ENCODE data around the gene RASGRP3. TPM values are rescaled to one million over a fixed set of nuclear protein-coding genes. Genes with fewer than 3 reads are reported as not detected.

RASGRP3 gene
- total and polyA plus RNA-seq, 9 of the 15 experiments (the other 6 are each of a cell fraction or from before 2014, with no cell fraction given) = 0.18 to 1.7 (median 1.2) TPM

DNA sequence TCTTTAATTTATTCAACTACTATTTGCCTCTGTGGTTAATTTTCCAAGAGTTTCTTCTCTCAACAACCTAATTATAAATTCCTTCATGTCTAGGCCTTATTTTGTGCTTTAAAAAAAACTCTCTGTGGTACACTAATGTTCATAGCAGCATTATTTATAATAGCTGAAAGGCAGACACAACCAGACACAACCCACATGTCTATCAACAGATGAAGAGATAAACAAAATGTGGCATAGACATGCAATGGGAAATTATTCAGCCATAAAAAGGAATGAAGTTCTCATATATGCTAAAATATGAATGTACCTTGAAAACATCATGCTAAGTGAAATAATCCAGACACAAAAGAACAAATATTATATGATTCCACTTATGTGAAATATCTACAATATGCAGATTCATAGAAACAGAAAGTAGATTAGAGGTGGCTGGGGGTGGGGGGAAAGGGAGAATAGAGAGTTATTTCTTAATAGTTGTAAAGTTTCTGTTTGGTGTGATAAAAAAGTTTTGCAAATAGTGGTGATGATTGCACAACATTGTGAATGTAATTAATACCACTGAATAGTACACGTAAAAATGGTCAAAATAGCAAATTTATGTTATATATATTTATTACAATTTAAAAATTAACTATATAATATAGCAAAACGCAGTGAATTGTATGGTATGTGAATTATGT is 28.1 kb upstream of the RASGRP3 start (continued):
- TF ChIP-seq NR4A1 (CRISPR knock-in tag; IDR thresholded peaks at IDR 0.05) (no peak), NR4A1 (tag; IDR thresholded peaks at IDR 0.05) (no peak), BMI1 (IDR thresholded peaks at IDR 0.05; ENCODE audit: low read length) (no peak), LARP7 (IDR thresholded peaks at IDR 0.05) (no peak), ILF3 (IDR thresholded peaks at IDR 0.05; ENCODE audit: borderline replicate concordance) (no peak), CEBPG (CRISPR knock-in tag; IDR thresholded peaks at IDR 0.05) (no peak), CEBPG (tag; conservative IDR thresholded peaks at IDR 0.05 in 1 of 2, IDR thresholded peaks at IDR 0.05 in 1 of 2) (peak; percentile 9 to 64; a peak in 2 of 4 replicates), ZNF121 (CRISPR knock-in tag; conservative IDR thresholded peaks at IDR 0.05) (no peak), E2F3 (CRISPR knock-in tag; IDR thresholded peaks at IDR 0.05) (no peak)
- TF ChIP-seq, protein P1, sequence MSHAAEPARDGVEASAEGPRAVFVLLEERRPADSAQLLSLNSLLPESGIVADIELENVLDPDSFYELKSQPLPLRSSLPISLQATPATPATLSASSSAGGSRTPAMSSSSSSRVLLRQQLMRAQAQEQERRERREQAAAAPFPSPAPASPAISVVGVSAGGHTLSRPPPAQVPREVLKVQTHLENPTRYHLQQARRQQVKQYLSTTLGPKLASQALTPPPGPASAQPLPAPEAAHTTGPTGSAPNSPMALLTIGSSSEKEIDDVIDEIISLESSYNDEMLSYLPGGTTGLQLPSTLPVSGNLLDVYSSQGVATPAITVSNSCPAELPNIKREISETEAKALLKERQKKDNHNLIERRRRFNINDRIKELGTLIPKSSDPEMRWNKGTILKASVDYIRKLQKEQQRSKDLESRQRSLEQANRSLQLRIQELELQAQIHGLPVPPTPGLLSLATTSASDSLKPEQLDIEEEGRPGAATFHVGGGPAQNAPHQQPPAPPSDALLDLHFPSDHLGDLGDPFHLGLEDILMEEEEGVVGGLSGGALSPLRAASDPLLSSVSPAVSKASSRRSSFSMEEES (CRISPR knock-in tag; IDR thresholded peaks at IDR 0.05) = no peak

DNA sequence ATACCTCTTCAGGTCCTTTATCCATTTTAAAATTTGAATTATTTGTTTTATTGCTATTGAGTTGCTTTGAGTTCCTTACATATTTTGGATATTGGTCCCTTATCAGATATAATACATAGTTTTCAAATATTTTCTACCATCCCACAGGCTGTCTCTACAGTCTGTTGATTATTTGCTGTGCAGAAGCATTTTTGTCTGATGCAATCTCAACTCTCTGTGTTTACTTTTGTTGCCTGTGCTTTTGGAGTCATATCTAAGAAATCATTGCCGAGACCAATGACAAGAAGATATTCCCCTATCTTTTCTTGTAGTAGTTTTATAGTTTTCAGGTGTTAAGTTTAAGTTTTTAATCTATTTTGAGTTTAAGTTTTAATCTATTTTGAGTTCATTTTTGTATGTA is 25.2 kb upstream of the RASGRP3 start:
- in situ Hi-C loops (cut with MboI) = no loop called here
- intact Hi-C loops (cut with micrococcal nuclease) = no loop called here
- Histone ChIP-seq H2AFZ (ENCODE audit: low read depth, low read length) (no peak overlapping the region), H4K20me1 (replicated peaks; ENCODE audit: control insufficient read depth, insufficient read depth, low read length) (no peaks in the 10 kb centered on the region), H3K79me2 (ENCODE audit: control insufficient read depth, insufficient read depth, low read length) (no peaks in the 10 kb centered on the region), H3K27ac (ENCODE audit: extremely low read depth, low read depth, low read length) (no peak overlapping the region), H3K27me3 (ENCODE audit: control insufficient read depth in 2 of 2, insufficient read depth in 2 of 2, low read length in 2 of 2) (no peaks in the 10 kb centered on the region), H3K9ac (ENCODE audit: insufficient read depth in 1 of 2, low read depth in 2 of 2, low read length in 2 of 2) (no peak overlapping the region), H3K9me1 (ENCODE audit: control insufficient read depth, insufficient read depth, low read length) (no peaks in the 10 kb centered on the region), H3K4me2 (ENCODE audit: insufficient read depth, low read length) (no peak overlapping the region), H3K9me3 (replicated peaks; ENCODE audit: control insufficient read depth, insufficient read depth, low read depth, low read length) (peaks cover 4% of the 10 kb centered on the region), H3K4me3 (no peak overlapping the region), H3K36me3 (ENCODE audit: control insufficient read depth, insufficient read depth, low read length) (no peaks in the 10 kb centered on the region), H3K4me1 (replicated peaks in 1 of 2; ENCODE audit: control insufficient read depth in 2 of 2, insufficient read depth in 2 of 2, low read length in 2 of 2) (no peaks in the 10 kb centered on the region)
- no peak for FAIRE-seq
- no peak for ATAC-seq
- DNase-seq (ENCODE audit: extremely low read depth in 1 of 4, low spot score in 3 of 4) = no peak
- no TSS peak for BruUV-seq (replicated peaks)
- POLR2A ChIA-PET = no interaction called here
- CTCF ChIA-PET (ENCODE audit: low intra/inter-chr PET ratio) = no interaction called here
- WGBS (ENCODE audit: insufficient coverage, low coverage, missing lambda C conversion rate) = 0% methylated on average over 1 of the region's 1 CpG
- no peak for TF ChIP-seq HMGN3 (IDR thresholded peaks at IDR 0.05; ENCODE audit: borderline replicate concordance, extremely low read depth, insufficient read length, low read depth, low read length)
- TF ChIP-seq, protein P2, sequence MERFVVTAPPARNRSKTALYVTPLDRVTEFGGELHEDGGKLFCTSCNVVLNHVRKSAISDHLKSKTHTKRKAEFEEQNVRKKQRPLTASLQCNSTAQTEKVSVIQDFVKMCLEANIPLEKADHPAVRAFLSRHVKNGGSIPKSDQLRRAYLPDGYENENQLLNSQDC (CRISPR knock-in tag; IDR thresholded peaks at IDR 0.05) = no peak
- TF ChIP-seq ZNF354B (CRISPR knock-in tag; IDR thresholded peaks at IDR 0.05) = no peak
- TF ChIP-seq NCOA4 (IDR thresholded peaks at IDR 0.05; ENCODE audit: partially characterized antibody) = no peak
- no peak for TF ChIP-seq ARID1B (IDR thresholded peaks at IDR 0.05)
- TF ChIP-seq, protein P3, sequence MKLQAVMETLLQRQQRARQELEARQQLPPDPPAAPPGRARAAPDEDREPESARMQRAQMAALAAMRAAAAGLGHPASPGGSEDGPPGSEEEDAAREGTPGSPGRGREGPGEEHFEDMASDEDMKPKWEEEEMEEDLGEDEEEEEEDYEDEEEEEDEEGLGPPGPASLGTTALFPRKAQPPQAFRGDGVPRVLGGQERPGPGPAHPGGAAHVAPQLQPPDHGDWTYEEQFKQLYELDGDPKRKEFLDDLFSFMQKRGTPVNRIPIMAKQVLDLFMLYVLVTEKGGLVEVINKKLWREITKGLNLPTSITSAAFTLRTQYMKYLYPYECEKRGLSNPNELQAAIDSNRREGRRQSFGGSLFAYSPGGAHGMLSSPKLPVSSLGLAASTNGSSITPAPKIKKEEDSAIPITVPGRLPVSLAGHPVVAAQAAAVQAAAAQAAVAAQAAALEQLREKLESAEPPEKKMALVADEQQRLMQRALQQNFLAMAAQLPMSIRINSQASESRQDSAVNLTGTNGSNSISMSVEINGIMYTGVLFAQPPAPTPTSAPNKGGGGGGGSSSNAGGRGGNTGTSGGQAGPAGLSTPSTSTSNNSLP (IDR thresholded peaks at IDR 0.05; ENCODE audit: borderline replicate concordance, low read depth, low read length) = no peak
- TF ChIP-seq TCF3 (CRISPR knock-in tag; IDR thresholded peaks at IDR 0.05) = no peak
- no peak for TF ChIP-seq HNRNPH1 (optimal IDR thresholded peaks at IDR 0.05; ENCODE audit: low read depth, low read length)

Measured in K562 (cell line).